ENCODE data around the gene NFASC. TPM values are rescaled to one million over a fixed set of nuclear protein-coding genes. Genes with fewer than 3 reads are reported as not detected.

The NFASC gene
- total RNA-seq, 1 experiment from 2014 or later: 72.0 TPM

DNA sequence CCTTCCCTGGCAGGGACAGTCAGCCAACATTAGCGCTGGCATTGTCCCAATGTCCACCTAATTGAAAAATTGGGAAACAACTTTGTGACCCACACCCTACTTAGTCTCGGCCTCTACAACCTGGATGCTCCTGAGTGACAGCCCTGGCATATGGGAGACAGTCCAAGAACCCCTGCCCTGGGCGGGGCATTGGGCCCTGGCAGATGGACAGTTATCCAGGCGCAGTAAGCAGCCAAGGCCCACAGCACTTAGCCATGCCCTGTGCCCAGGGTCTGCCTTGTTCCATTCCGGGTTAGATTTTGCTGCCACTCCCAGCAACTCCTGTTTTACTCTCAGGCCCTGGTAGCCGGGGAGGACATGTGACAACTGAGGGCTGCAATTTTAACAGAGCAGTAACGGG, 50.3 kb downstream of the NFASC start:
- Histone ChIP-seq H3K27ac (no peak overlapping the region), H3K27me3 (no peaks in the 10 kb centered on the region), H3K9me3 (replicated peaks) (peaks cover 10% of the 10 kb centered on the region; the same call in 1 of the 2 replicates), H3K4me1 (peaks cover 64% of the 10 kb centered on the region), H3K36me3 (peaks cover 15% of the 10 kb centered on the region; the same call in 1 of the 2 replicates), H3K4me3 (no peak overlapping the region)
- no peak for DNase-seq

DNA sequence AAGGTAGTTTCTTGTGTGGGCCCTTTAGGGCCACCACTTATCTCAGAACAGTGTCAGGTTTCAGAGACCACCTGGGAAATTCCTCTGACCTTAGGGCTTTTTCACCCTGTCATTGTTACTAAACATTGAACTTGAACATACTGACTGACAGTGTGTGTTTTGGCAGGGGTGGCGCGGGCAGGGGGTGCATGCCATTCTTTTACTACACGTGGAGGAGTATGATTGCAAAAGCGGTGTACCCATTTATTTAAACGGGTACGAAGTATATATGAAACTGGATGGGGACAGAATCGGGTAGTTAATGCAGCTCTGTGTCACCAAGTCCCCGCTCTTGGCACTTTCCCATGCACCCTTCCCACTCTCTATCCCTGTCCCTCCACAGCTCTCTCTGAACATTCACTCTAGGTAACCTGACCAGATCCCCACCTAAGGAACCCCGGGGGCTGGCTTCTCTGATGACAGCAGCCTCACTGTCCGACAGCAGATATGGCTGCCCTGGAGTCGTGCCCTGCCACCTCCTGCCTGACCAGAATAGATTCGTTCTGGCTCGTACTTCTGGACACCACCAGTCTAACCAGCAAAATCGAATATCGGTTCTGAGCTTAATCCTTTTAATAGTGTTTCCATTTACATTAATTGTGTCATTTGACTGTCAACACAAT, 51.3 kb downstream of the NFASC start:
- no peak overlapping the region for H3K27ac ChIP-seq
- H3K9me3 ChIP-seq (replicated peaks): peaks cover 10% of the 10 kb centered on the region; the same call in 1 of the 2 replicates
- peaks cover 66% of the 10 kb centered on the region for H3K4me1 ChIP-seq
- no peak overlapping the region for H3K4me3 ChIP-seq
- no peak for DNase-seq
- H3K36me3 ChIP-seq: peaks cover 13% of the 10 kb centered on the region; the same call in 1 of the 2 replicates
- no peaks in the 10 kb centered on the region for H3K27me3 ChIP-seq

DNA sequence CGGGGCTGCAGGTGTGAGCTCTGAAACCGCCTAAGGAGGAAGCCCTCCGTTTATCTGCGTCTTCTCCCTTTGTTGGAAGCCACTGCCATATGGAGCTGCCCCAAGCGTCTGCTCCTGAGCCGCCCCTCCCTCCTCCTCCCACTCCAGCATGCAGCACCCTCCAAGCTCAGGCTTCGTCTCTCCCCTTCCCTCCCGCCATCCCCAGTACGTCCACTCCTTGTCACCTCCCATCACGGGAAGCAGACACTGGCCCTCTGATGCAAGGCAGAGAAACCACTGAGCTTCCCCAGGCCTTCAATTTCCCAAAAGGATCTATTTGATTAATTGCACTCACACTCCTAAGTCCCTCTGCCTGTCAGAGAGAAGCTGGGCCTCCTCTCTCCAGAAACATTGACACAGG, 52.5 kb downstream of the NFASC start:
- no peak overlapping the region for H3K4me3 ChIP-seq
- no peak for DNase-seq
- no peaks in the 10 kb centered on the region for H3K27me3 ChIP-seq
- H3K9me3 ChIP-seq (replicated peaks): no peaks in the 10 kb centered on the region
- peaks cover 6% of the 10 kb centered on the region; the same call in 1 of the 2 replicates for H3K36me3 ChIP-seq
- peak overlapping the region; percentile 82 for H3K27ac ChIP-seq
- peaks cover 78% of the 10 kb centered on the region for H3K4me1 ChIP-seq

DNA sequence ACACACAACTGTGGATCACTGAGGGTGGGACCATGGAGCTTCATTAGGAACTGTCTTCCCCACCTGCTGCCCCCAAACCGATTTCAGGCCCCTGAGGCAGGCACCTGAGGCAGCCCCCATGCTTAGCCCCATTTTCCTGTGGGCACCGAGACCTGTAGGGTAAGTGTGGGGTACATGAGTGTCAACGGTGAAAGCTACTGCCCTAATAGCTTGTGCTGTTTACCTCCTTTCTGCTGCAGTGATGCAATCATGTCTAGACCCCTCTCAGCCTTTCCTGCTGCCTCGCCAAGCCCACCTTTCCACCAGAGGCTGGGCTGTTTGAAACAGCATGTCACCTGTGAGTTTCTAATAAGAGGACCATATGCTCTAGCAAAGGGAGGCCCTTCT, 53.0 kb downstream of the NFASC start:
- peaks cover 6% of the 10 kb centered on the region; the same call in 1 of the 2 replicates for H3K36me3 ChIP-seq
- H3K27ac ChIP-seq: peak overlapping the region; percentile 82
- H3K4me3 ChIP-seq: no peak overlapping the region
- no peaks in the 10 kb centered on the region for H3K9me3 ChIP-seq (replicated peaks)
- DNase-seq: no peak
- peaks cover 82% of the 10 kb centered on the region for H3K4me1 ChIP-seq
- H3K27me3 ChIP-seq: no peaks in the 10 kb centered on the region

DNA sequence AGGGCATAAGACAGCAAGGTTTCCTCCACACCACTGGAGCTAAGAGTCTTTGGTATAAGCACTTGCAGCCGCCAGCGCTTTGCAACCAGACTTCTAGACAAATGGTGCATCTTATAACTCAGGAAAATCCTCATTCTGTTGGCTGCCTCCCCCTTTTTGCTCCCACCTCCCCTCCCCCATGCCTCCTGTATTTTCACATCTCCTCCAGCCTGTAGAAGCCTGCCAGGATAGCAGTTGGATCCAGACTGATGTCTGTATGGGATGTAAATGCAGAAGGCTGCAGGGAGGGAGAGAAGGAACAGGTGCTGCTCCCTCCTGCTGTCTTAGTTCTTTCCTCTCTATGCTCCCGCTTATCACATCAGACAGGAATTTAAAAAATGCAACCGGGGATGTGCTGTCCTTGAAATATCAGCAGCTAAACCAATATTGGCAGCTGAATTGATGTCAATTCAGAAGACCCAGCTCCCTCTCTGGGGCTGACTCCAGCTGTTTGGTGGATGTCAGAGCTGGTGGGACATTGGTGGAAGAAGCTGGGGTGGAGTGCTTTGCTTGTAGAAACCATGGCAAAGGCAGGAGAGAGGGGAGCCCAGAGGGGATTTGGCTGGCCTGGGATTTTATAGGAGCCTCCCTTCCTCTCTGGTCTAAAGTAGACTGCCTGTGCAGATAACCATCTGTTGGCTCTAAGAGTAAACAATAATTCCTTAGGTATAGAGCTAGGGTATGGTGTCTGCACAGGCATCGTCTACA, 53.5 kb downstream of the NFASC start:
- Histone ChIP-seq H3K27me3 (no peaks in the 10 kb centered on the region), H3K4me3 (no peak overlapping the region), H3K27ac (peak overlapping the region; percentile 82), H3K4me1 (peaks cover 86% of the 10 kb centered on the region), H3K9me3 (replicated peaks) (no peaks in the 10 kb centered on the region), H3K36me3 (peaks cover 6% of the 10 kb centered on the region; the same call in 1 of the 2 replicates)
- DNase-seq: peak; percentile 95 to 97

DNA sequence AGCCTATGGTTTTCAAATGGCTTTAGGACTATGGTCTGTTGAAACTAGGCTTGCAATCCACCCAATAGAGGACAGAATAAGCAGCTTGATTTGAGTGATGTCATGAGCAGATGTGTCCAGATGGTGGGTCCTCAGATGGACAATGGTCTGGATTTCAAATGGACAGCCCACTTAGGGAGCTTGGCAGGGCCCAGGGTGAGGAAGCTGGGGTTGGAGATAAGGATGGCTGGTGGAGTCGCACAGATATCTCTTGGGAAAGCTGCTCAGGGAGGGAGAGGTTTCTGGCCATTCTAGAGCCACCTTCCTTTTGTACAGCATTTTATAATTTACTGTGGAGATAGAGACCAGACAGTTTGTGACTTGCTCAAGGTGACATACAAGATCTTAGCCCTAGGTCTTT, 55.0 kb downstream of the NFASC start:
- Histone ChIP-seq H3K36me3 (peaks cover 6% of the 10 kb centered on the region; the same call in 1 of the 2 replicates), H3K9me3 (replicated peaks) (no peaks in the 10 kb centered on the region), H3K4me1 (peaks cover 91% of the 10 kb centered on the region), H3K27me3 (no peaks in the 10 kb centered on the region), H3K27ac (peak overlapping the region; percentile 82), H3K4me3 (no peak overlapping the region)
- peak in 1 of 2 experiments; percentile 36 for DNase-seq

DNA sequence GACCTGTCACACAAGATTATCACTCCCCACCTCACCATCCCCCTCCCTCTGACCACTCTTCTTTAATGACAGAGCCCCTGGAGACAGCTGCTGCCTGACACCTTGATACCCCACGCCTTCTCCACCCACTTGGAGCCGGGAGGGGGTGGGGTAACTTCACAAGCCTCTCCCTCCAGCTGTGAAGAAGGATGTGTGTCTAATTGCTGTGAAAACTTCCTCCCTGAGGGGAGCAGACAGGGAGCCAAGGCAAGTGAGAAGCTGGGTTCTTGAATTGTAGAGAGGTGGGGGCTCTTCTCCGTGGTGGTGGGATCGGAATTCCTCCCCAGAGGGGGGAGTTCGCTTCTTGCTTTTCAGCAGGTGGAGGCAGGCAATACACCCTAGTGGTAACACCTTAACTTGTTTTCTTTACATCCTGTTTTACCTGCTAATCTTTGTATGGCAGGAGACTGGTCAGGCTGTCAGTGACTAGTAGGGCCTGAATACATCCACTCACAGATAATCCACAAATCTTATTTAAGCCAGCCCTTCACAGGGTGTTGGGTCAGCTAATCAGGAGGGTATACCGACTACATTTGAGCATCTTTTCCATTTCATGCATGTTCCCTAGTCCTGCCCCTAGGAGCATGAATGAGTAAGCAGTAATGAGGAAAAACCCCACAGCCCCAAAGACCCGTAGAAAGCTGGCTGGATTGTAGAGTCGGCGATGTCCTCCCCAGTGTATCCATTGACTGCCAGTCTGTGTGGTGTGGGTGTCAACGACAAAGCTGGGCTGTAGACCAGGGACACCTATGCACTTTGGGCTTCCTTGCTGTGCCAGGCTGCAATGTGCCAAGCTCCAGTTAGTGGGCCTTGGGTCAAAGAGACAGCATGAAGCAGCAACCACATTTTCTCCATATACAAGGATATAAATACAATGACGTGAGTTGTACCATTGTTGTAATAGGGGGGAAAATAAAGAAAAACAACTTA, 57.3 kb downstream of the NFASC start:
- H3K9me3 ChIP-seq (replicated peaks): no peaks in the 10 kb centered on the region
- H3K4me3 ChIP-seq: peak overlapping the region; percentile 18
- peak overlapping the region; percentile 100 for H3K27ac ChIP-seq
- H3K27me3 ChIP-seq: no peaks in the 10 kb centered on the region
- peak; percentile 98 to 99 for DNase-seq
- no peaks in the 10 kb centered on the region for H3K36me3 ChIP-seq
- H3K4me1 ChIP-seq: peaks cover 72% of the 10 kb centered on the region

DNA sequence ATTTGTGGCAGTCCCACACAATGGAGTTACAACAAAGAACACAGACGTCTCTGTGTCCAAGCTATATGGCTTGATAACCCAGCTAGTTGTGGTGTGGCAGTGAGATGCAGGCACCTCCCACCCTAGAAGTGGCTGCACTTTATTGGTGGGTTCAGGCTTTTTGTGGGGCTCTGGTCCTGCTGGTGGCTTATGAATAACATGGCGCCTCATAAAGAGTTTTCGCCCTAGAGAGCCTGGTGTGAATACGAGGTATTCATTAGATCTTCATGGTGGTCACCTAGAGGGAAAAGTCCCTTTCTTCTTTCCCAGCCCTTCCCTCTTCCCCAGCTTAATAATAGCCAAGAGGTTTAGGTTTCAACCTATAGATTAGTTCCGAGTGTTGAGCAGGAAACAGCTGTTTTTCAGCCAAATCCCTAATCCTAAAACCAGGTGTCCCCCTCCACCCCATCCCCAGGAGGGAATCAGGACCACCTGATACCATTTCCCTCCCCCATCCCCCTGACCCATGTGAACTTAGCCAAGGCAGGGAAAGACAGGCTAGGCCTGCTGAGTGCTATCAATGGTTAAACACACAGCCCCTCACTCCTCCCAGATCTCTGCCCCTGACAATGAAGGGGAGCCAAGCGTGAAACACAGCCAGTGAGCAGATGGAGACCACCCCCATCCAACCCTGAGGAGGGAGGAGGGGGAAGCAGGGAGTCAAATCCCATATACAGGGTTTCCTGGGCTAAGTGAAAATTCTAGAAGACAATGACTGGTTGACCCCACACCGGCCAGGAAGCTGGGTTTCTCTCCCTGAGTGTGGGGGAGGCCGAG, 58.2 kb downstream of the NFASC start:
- DNase-seq: peak; percentile 95 to 99
- peaks cover 63% of the 10 kb centered on the region for H3K4me1 ChIP-seq
- no peaks in the 10 kb centered on the region for H3K9me3 ChIP-seq (replicated peaks)
- peak overlapping the region; percentile 100 for H3K27ac ChIP-seq
- no peak overlapping the region for H3K4me3 ChIP-seq
- no peaks in the 10 kb centered on the region for H3K36me3 ChIP-seq
- no peaks in the 10 kb centered on the region for H3K27me3 ChIP-seq

DNA sequence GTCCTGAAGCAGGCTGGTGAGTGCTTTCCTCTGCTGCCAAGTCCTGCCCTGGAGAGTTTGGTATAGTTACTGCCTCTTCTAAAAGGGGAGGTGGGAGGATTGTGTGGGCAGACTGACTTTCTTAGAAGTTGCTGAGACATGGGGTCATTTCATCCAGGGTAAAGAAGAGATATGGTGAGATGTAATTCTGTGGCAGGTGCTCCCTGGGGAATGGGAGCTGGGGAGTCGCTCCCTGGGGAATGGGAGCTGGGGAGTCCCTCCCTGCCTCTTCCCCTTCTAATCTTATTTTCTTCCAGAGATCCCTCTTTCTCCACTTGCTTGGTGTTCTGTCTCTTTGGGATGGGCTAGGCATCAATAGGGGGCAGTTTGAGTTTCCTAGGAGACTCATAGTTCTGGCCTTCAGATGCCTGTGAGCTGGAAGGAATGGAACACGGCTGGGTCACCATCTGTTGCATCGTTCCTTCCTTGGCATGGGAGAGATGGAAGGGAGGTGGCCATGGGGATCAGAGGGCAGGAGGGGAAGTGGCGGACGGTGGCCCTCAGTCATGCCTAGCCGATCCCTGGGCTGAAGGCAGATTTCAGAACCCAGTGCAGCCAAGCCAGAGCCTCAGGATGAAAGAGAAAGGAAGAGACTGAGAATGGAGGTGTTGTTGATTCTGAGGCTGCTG, 59.0 kb downstream of the NFASC start:
- Histone ChIP-seq H3K9me3 (replicated peaks) (no peaks in the 10 kb centered on the region), H3K4me1 (peaks cover 58% of the 10 kb centered on the region), H3K4me3 (no peak overlapping the region), H3K36me3 (no peaks in the 10 kb centered on the region), H3K27me3 (no peaks in the 10 kb centered on the region), H3K27ac (peak overlapping the region; percentile 100)
- no peak for DNase-seq

DNA sequence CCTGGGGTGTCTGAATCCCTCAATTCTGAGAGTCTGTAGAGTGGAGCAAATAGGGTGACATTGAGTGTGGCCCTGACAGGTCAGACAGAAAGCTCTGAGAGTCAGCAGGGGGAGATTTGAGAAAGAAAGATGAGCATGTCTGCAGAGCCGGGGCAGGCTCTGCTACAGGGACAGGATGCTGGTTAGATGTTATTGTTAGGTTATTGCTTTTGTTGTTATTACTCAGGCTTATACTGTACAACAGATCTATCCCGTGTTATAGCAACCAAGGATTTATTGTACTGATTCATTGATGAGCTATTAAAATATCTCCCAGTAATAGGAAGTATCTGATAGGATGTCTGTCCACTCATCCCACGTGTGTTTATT, 59.5 kb downstream of the NFASC start:
- Histone ChIP-seq H3K36me3 (no peaks in the 10 kb centered on the region), H3K9me3 (replicated peaks) (no peaks in the 10 kb centered on the region), H3K4me1 (peaks cover 52% of the 10 kb centered on the region), H3K27me3 (no peaks in the 10 kb centered on the region), H3K27ac (peak overlapping the region; percentile 100), H3K4me3 (no peak overlapping the region)
- peak in 1 of 2 experiments; percentile 26 for DNase-seq

DNA sequence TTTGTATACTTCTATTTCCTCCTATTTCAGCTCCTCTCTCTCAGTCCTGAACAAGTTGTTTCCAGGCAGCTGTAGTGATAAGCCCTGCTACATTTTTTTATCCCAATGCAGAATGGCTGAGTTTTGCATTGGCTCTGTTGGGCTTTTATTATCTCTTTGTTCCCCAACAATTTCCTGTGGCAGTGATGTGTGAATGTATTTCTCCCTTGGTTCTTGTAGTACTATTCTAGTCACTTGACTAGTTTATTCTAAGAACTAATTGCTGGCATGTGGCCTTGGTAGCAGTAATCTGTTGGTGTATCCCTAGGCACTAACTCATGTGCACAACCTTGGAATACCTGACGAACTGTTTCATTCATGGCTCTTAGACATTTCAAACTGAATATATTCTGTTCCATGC, 60.7 kb downstream of the NFASC start:
- no peak for DNase-seq
- no peak overlapping the region for H3K27ac ChIP-seq
- no peaks in the 10 kb centered on the region for H3K9me3 ChIP-seq (replicated peaks)
- no peaks in the 10 kb centered on the region for H3K27me3 ChIP-seq
- no peak overlapping the region for H3K4me3 ChIP-seq
- H3K4me1 ChIP-seq: peaks cover 44% of the 10 kb centered on the region
- no peaks in the 10 kb centered on the region for H3K36me3 ChIP-seq

DNA sequence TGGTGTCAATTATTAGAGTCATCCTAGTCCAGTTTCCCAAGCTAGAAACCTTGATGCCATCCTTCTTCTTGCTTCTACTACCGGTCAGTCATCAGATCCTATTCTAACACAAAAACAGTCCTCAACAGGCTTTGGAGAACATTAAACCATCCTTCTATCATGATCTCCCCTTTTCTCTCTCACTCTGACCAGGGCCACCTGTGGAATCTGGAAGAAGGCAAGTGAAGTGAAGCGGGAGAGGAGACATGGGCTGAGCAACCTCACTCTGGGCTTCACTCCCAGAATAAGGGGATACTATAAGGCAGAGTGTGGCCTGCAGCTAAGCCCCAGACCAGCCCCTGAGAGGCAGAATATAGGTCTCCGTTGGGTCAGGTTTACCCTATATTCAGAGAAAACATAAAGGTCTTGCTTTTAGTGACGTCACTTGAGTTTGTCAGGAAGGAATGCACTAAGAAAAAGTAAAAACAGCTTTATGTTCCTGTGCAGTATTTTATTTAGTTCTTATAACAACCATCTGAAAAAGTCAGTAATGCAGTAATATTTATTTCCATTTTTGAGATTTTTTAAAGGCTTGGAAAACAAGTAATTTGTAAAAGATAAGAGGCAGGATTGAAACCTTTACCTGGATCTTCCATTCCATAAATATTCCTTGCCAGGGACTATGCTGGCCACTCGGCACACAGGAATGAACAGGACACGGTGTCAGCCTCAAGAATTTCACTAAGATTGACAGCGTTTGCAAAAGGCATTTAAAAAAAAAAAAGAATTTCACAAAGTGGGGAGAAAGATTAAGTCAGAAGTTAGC, 61.3 kb downstream of the NFASC start:
- Histone ChIP-seq H3K36me3 (no peaks in the 10 kb centered on the region), H3K4me3 (no peak overlapping the region), H3K4me1 (peaks cover 38% of the 10 kb centered on the region), H3K9me3 (replicated peaks) (no peaks in the 10 kb centered on the region), H3K27me3 (no peaks in the 10 kb centered on the region), H3K27ac (no peak overlapping the region)
- no peak for DNase-seq

DNA sequence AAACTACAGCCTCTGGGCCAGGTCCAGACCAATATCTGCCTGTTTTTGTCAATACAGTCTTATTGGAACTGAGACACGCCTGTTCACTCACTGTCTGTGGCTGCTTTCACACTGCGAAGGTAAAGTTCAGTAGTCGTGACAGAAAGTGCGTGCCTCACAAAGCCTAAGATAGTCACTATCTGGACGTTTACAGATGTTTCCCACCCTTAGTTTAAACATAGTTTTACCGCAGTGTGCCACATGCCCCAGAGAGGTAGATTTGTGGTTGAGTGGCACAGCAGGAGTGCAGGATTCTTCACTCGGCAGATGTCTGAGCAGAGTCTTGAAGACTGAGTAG, 61.9 kb downstream of the NFASC start:
- Histone ChIP-seq H3K27ac (no peak overlapping the region), H3K4me1 (peaks cover 32% of the 10 kb centered on the region), H3K27me3 (no peaks in the 10 kb centered on the region), H3K4me3 (no peak overlapping the region), H3K9me3 (replicated peaks) (no peaks in the 10 kb centered on the region), H3K36me3 (no peaks in the 10 kb centered on the region)
- DNase-seq: no peak

All from SJCRH30 (cell line).